B cell (primary cell): Measurements from ENCODE around the gene GRK1. TPM values are rescaled to one million over a fixed set of nuclear protein-coding genes. Genes with fewer than 3 reads are reported as not detected.

ENCODE experiments used
- ATAC-seq: fragments of 200-7000 bp; cut with Tn5 transposase; one replicate; pipeline ENCODE4 v1.10.0; 2021; ENCODE audit warnings: low read depth, mild to moderate bottlenecking, moderate number of reproducible peaks, moderate library complexity
- CTCF ChIA-PET: fragments of 350-600 bp; sonication (Branson Sonifier 250); formaldehyde crosslinking; loops from one replicate; lab custom pipeline; 2021; ENCODE audit warnings: antibody characterized with exemption, inconsistent platforms; lab: Charles Lee
- POLR2A ChIA-PET: fragments of 350-600 bp; sonication (Branson Sonifier 250); formaldehyde crosslinking; loops from one replicate; lab custom pipeline; 2021; ENCODE audit warnings: antibody characterized with exemption; lab: Charles Lee
- DNase-seq: peaks from one replicate; pipeline ENCODE4 v3.0.0; 2013
- H2AFZ ChIP-seq: 2 replicates; pipeline ENCODE4 v1.6.1; 2012; ENCODE audit warnings: mild to moderate bottlenecking, low read depth, low read length; ENCODE audit not compliant: insufficient read depth, poor library complexity, severe bottlenecking
- H3K27ac ChIP-seq, 2 donors: 1 replicate in 1 of 2; 2 replicates in 1 of 2; pipeline ENCODE4 v1.5.1; 2012 to 2013; ENCODE audit warnings: low read length in 2 of 2, mild to moderate bottlenecking in 2 of 2, moderate library complexity in 1 of 2
- H3K27me3 ChIP-seq, 4 experiments: fragments of 200-600 bp in 1 of 4; sonication (generic) in 1 of 4; replicated peaks in 1 of 4; 1 replicate in 2 of 4; 2 replicates in 2 of 4; pipeline versions ENCODE4 v1.6.1 to v1.7.0; 2013 to 2016; ENCODE audit warnings: low read length in 3 of 4, mild to moderate bottlenecking in 2 of 4, mixed read lengths in 1 of 4, moderate library complexity in 1 of 4; ENCODE audit not compliant: insufficient read depth in 4 of 4, control insufficient read depth in 3 of 4; ENCODE audit errors: control extremely low read depth in 1 of 4
- H3K36me3 ChIP-seq, 2 experiments: replicated peaks in 1 of 2; 1 replicate in 1 of 2; 2 replicates in 1 of 2; pipeline versions ENCODE4 v1.6.1 to v1.7.1; 2013; ENCODE audit warnings: low read length in 1 of 2; ENCODE audit not compliant: insufficient read depth in 2 of 2, control insufficient read depth in 1 of 2; ENCODE audit errors: control extremely low read depth in 1 of 2, extremely low read depth in 1 of 2
- H3K4me1 ChIP-seq, 2 donors: fragments of 200-600 bp in 1 of 2; sonication (generic) in 1 of 2; 1 replicate in 1 of 2; 2 replicates in 1 of 2; pipeline versions ENCODE4 v1.5.1 to v1.6.1; 2013 to 2017; ENCODE audit warnings: low read length in 2 of 2; ENCODE audit not compliant: control insufficient read depth in 2 of 2, insufficient read depth in 2 of 2
- H3K4me2 ChIP-seq: replicated peaks from 2 replicates; pipeline ENCODE3; 2012; ENCODE audit warnings: mild to moderate bottlenecking, low read depth, low read length; ENCODE audit not compliant: poor library complexity, severe bottlenecking
- H3K4me3 ChIP-seq, 5 experiments: fragments of 200-600 bp in 1 of 5; sonication (generic) in 1 of 5; 1 replicate in 3 of 5; 2 replicates in 2 of 5; pipeline versions ENCODE4 v1.5.1 to v1.7.0; 2011 to 2016; ENCODE audit warnings: low read length in 4 of 5, mild to moderate bottlenecking in 4 of 5, low read depth in 2 of 5, control low read depth in 1 of 5, moderate library complexity in 1 of 5; ENCODE audit not compliant: insufficient read depth in 1 of 5; ENCODE audit errors: control extremely low read depth in 1 of 5, extremely low read depth in 1 of 5
- H3K79me2 ChIP-seq: fragments of 200-600 bp; sonication (generic); one replicate; pipeline ENCODE4 v1.6.0; 2016; ENCODE audit warnings: low read length; ENCODE audit not compliant: control insufficient read depth, insufficient read depth
- H3K9ac ChIP-seq: fragments of 200-600 bp; sonication (generic); 2 replicates; pipeline ENCODE4 v1.6.1; 2017; ENCODE audit warnings: mild to moderate bottlenecking, low read length, moderate library complexity
- H3K9me3 ChIP-seq, 3 donors: one replicate each; pipeline versions ENCODE4 v1.6.1 to v1.7.1; 2013; ENCODE audit warnings: low read length in 2 of 3; ENCODE audit not compliant: control insufficient read depth in 2 of 3, insufficient read depth in 1 of 3; ENCODE audit errors: control extremely low read depth in 1 of 3
- H4K20me1 ChIP-seq: 2 replicates; pipeline ENCODE4 v1.6.0; 2012; ENCODE audit warnings: mild to moderate bottlenecking, low read length; ENCODE audit not compliant: insufficient read depth, control insufficient read depth, poor library complexity, severe bottlenecking
- H3K27ac Mint-ChIP-seq: one replicate; pipeline ENCODE4 v1.8.0; 2021; ENCODE audit warnings: mixed read lengths
- H3K27me3 Mint-ChIP-seq: one replicate; pipeline ENCODE4 v1.8.0; 2021; ENCODE audit warnings: mixed read lengths
- H3K4me1 Mint-ChIP-seq: one replicate; pipeline ENCODE4 v1.8.0; 2021; ENCODE audit warnings: mixed read lengths
- H3K4me3 Mint-ChIP-seq: one replicate; pipeline ENCODE4 v1.8.0; 2021; ENCODE audit warnings: mixed read lengths
- H3K9me3 Mint-ChIP-seq: one replicate; pipeline ENCODE4 v1.8.0; 2022; ENCODE audit warnings: mixed read lengths; ENCODE audit not compliant: insufficient read depth
- CTCF ChIP-seq: fragments of 200-600 bp; IDR thresholded peaks from one replicate; pipeline ENCODE4 v1.8.0; 2022; ENCODE audit warnings: antibody characterized with exemption, mild to moderate bottlenecking
- EZH2 ChIP-seq: IDR thresholded peaks from 2 replicates; pipeline ENCODE4 v1.6.1; 2012; ENCODE audit warnings: borderline replicate concordance, low read depth, mild to moderate bottlenecking, moderate library complexity, low read length; ENCODE audit not compliant: insufficient read depth, poor library complexity, severe bottlenecking
- WGBS: methylation state at CpG from one replicate; pipeline ENCODE4 v1.1.5; 2013; ENCODE audit warnings: missing lambda C conversion rate; ENCODE audit not compliant: insufficient coverage; 5-methylcytosine and 5-hydroxymethylcytosine counted together
- intact Hi-C: fragments of 100-400 bp; cut with micrococcal nuclease; formaldehyde crosslinking; loops from one replicate; pipeline ENCODE4 v1.10.0; 2022
- polyA plus RNA-seq: library from polyadenylated mRNA; depleted of rRNA; stranded (reverse); fragments of >200 nt; gene quantifications from 2 replicates; pipeline ENCODE4 v1.2.3, GENCODE V29; 2012
- total RNA-seq, 2 donors: library from RNA; stranded (reverse); fragments of 120-200 nt in 1 of 2; gene quantifications; 1 replicate in 1 of 2; 2 replicates in 1 of 2; pipeline versions ENCODE4 v1.2.3 to v1.2.4, GENCODE V29; 2013 to 2022

GRK1 gene
- total and polyA plus RNA-seq, 2 donors (not counting 1 experiment from before 2014, with no cell fraction given): not detected

- peaks cover 0 to 36% of the 10 kb centered on the region in 2 experiments for H3K36me3 ChIP-seq
- DNase-seq (no peak), ATAC-seq (no peak)
These were observed 38.4 kb upstream of the GRK1 start for GRCh38 chr13:113628291-113629270.

More at GRCh38 chr13:113628291-113629270, 38.4 kb upstream of the GRK1 start:
- H3K27ac ChIP-seq: no peak overlapping the region
- WGBS: 91% methylated on average over 27 of the region's 30 CpGs
- Mint-ChIP-seq H3K9me3 (no peaks in the 10 kb centered on the region), H3K27me3 (no peaks in the 10 kb centered on the region), H3K4me3 (no peak overlapping the region), H3K27ac (no peak overlapping the region), H3K4me1 (no peaks in the 10 kb centered on the region)
- no peak overlapping the region for H3K9ac ChIP-seq
- intact Hi-C loops: no loop called here
- H3K4me3 ChIP-seq: no peak overlapping the region
- H3K27me3 ChIP-seq: no peaks in the 10 kb centered on the region
- H3K4me1 ChIP-seq: no peaks in the 10 kb centered on the region
- POLR2A ChIA-PET: no interaction called here
- H3K4me2 ChIP-seq: no peak overlapping the region
- CTCF ChIA-PET: no interaction called here
- peaks cover 48% of the 10 kb centered on the region for H3K79me2 ChIP-seq
- no peak overlapping the region for H2AFZ ChIP-seq
- no peaks in the 10 kb centered on the region for H3K9me3 ChIP-seq
- H4K20me1 ChIP-seq: peaks cover 6% of the 10 kb centered on the region
- TF ChIP-seq EZH2 (no peak), CTCF (no peak)
